ENCODE results near the gene MAST4.
A peak's percentile ranks its signal among the peaks of the same experiment; 100 is the strongest.

Gene MAST4

GRCh38 chr5:66960369-66961137 is 364.4 kb downstream of the MAST4 start:
- Histone ChIP-seq H3K4me3 (ENCODE audit: low read depth, low read length) (peak overlapping the region; percentile 46; the same call in 1 of the 2 replicates), H3K27ac (ENCODE audit: low read depth, low read length) (peak overlapping the region; percentile 80)

GRCh38 chr5:66963559-66963971 is 367.4 kb downstream of the MAST4 start:
- H3K4me1 ChIP-seq (ENCODE audit: control insufficient read depth, insufficient read depth, low read length) = peaks cover 40% of the 10 kb centered on the region
- H3K9ac ChIP-seq (ENCODE audit: low read depth, low read length) = peak overlapping the region; percentile 30; the same call in 1 of the 2 replicates
- H3K27me3 ChIP-seq (ENCODE audit: control insufficient read depth, insufficient read depth, low read length) = no peaks in the 10 kb centered on the region
- H3K9me3 ChIP-seq (ENCODE audit: control insufficient read depth, insufficient read depth, low read length) = no peaks in the 10 kb centered on the region
- H3K4me3 ChIP-seq (ENCODE audit: low read depth, low read length) = no peak overlapping the region
- H3K27ac ChIP-seq (ENCODE audit: low read depth, low read length) = peak overlapping the region; percentile 83
- no peaks in the 10 kb centered on the region for H3K36me3 ChIP-seq (ENCODE audit: control insufficient read depth, insufficient read depth, low read length)

More at GRCh38 chr5:66960369-66961137, 364.4 kb downstream of the MAST4 start:
- Histone ChIP-seq H3K36me3 (ENCODE audit: control insufficient read depth, insufficient read depth, low read length) (no peaks in the 10 kb centered on the region), H3K27me3 (ENCODE audit: control insufficient read depth, insufficient read depth, low read length) (no peaks in the 10 kb centered on the region), H3K9ac (ENCODE audit: low read depth, low read length) (no peak overlapping the region), H3K4me1 (ENCODE audit: control insufficient read depth, insufficient read depth, low read length) (peaks cover 54% of the 10 kb centered on the region), H3K9me3 (ENCODE audit: control insufficient read depth, insufficient read depth, low read length) (no peaks in the 10 kb centered on the region)

- H3K9ac ChIP-seq (ENCODE audit: low read depth, low read length) = no peak overlapping the region
- H3K27ac ChIP-seq (ENCODE audit: low read depth, low read length) = no peak overlapping the region
- H3K4me3 ChIP-seq (ENCODE audit: low read depth, low read length) = no peak overlapping the region
- no peaks in the 10 kb centered on the region for H3K36me3 ChIP-seq (ENCODE audit: control insufficient read depth, insufficient read depth, low read length)
- H3K27me3 ChIP-seq (ENCODE audit: control insufficient read depth, insufficient read depth, low read length) = no peaks in the 10 kb centered on the region
- peaks cover 12% of the 10 kb centered on the region for H3K4me1 ChIP-seq (ENCODE audit: control insufficient read depth, insufficient read depth, low read length)
- no peaks in the 10 kb centered on the region for H3K9me3 ChIP-seq (ENCODE audit: control insufficient read depth, insufficient read depth, low read length)
Observed at GRCh38 chr5:66966439-66966838, 370.2 kb downstream of the MAST4 start.

- Histone ChIP-seq H3K4me1 (ENCODE audit: control insufficient read depth, insufficient read depth, low read length) (peaks cover 12% of the 10 kb centered on the region), H3K27me3 (ENCODE audit: control insufficient read depth, insufficient read depth, low read length) (no peaks in the 10 kb centered on the region), H3K9me3 (ENCODE audit: control insufficient read depth, insufficient read depth, low read length) (no peaks in the 10 kb centered on the region), H3K36me3 (ENCODE audit: control insufficient read depth, insufficient read depth, low read length) (no peaks in the 10 kb centered on the region), H3K27ac (ENCODE audit: low read depth, low read length) (no peak overlapping the region), H3K9ac (ENCODE audit: low read depth, low read length) (no peak overlapping the region), H3K4me3 (ENCODE audit: low read depth, low read length) (no peak overlapping the region)
Observed at GRCh38 chr5:66967102-66967501, 370.9 kb downstream of the MAST4 start.

GRCh38 chr5:66967826-66968262 is 371.7 kb downstream of the MAST4 start:
- H3K27me3 ChIP-seq (ENCODE audit: control insufficient read depth, insufficient read depth, low read length) = no peaks in the 10 kb centered on the region
- H3K9me3 ChIP-seq (ENCODE audit: control insufficient read depth, insufficient read depth, low read length) = no peaks in the 10 kb centered on the region
- no peak overlapping the region for H3K9ac ChIP-seq (ENCODE audit: low read depth, low read length)
- H3K4me1 ChIP-seq (ENCODE audit: control insufficient read depth, insufficient read depth, low read length) = peaks cover 12% of the 10 kb centered on the region
- H3K4me3 ChIP-seq (ENCODE audit: low read depth, low read length) = no peak overlapping the region
- H3K36me3 ChIP-seq (ENCODE audit: control insufficient read depth, insufficient read depth, low read length) = no peaks in the 10 kb centered on the region
- H3K27ac ChIP-seq (ENCODE audit: low read depth, low read length) = no peak overlapping the region

GRCh38 chr5:66969484-66969883 is 373.3 kb downstream of the MAST4 start:
- Histone ChIP-seq H3K4me1 (ENCODE audit: control insufficient read depth, insufficient read depth, low read length) (no peaks in the 10 kb centered on the region), H3K27me3 (ENCODE audit: control insufficient read depth, insufficient read depth, low read length) (no peaks in the 10 kb centered on the region), H3K9me3 (ENCODE audit: control insufficient read depth, insufficient read depth, low read length) (no peaks in the 10 kb centered on the region), H3K9ac (ENCODE audit: low read depth, low read length) (no peak overlapping the region), H3K4me3 (ENCODE audit: low read depth, low read length) (no peak overlapping the region), H3K36me3 (ENCODE audit: control insufficient read depth, insufficient read depth, low read length) (no peaks in the 10 kb centered on the region), H3K27ac (ENCODE audit: low read depth, low read length) (no peak overlapping the region)

- no peaks in the 10 kb centered on the region for H3K9me3 ChIP-seq (ENCODE audit: control insufficient read depth, insufficient read depth, low read length)
- no peaks in the 10 kb centered on the region for H3K27me3 ChIP-seq (ENCODE audit: control insufficient read depth, insufficient read depth, low read length)
- no peak overlapping the region for H3K27ac ChIP-seq (ENCODE audit: low read depth, low read length)
- H3K4me3 ChIP-seq (ENCODE audit: low read depth, low read length) = no peak overlapping the region
- no peaks in the 10 kb centered on the region for H3K4me1 ChIP-seq (ENCODE audit: control insufficient read depth, insufficient read depth, low read length)
- no peak overlapping the region for H3K9ac ChIP-seq (ENCODE audit: low read depth, low read length)
- no peaks in the 10 kb centered on the region for H3K36me3 ChIP-seq (ENCODE audit: control insufficient read depth, insufficient read depth, low read length)
Observed at GRCh38 chr5:66969963-66970362, 373.8 kb downstream of the MAST4 start.

- Histone ChIP-seq H3K4me3 (ENCODE audit: low read depth, low read length) (no peak overlapping the region), H3K27ac (ENCODE audit: low read depth, low read length) (no peak overlapping the region), H3K9ac (ENCODE audit: low read depth, low read length) (no peak overlapping the region), H3K4me1 (ENCODE audit: control insufficient read depth, insufficient read depth, low read length) (no peaks in the 10 kb centered on the region), H3K36me3 (ENCODE audit: control insufficient read depth, insufficient read depth, low read length) (no peaks in the 10 kb centered on the region), H3K9me3 (ENCODE audit: control insufficient read depth, insufficient read depth, low read length) (no peaks in the 10 kb centered on the region), H3K27me3 (ENCODE audit: control insufficient read depth, insufficient read depth, low read length) (no peaks in the 10 kb centered on the region)
Observed at GRCh38 chr5:66972004-66972403, 375.8 kb downstream of the MAST4 start.

- Histone ChIP-seq H3K4me3 (ENCODE audit: low read depth, low read length) (no peak overlapping the region), H3K27ac (ENCODE audit: low read depth, low read length) (no peak overlapping the region), H3K4me1 (ENCODE audit: control insufficient read depth, insufficient read depth, low read length) (no peaks in the 10 kb centered on the region), H3K27me3 (ENCODE audit: control insufficient read depth, insufficient read depth, low read length) (no peaks in the 10 kb centered on the region), H3K36me3 (ENCODE audit: control insufficient read depth, insufficient read depth, low read length) (no peaks in the 10 kb centered on the region), H3K9me3 (ENCODE audit: control insufficient read depth, insufficient read depth, low read length) (no peaks in the 10 kb centered on the region), H3K9ac (ENCODE audit: low read depth, low read length) (no peak overlapping the region)
Observed at GRCh38 chr5:66974256-66974655, 378.1 kb downstream of the MAST4 start.

GRCh38 chr5:66976108-66976507 is 379.9 kb downstream of the MAST4 start:
- no peaks in the 10 kb centered on the region for H3K36me3 ChIP-seq (ENCODE audit: control insufficient read depth, insufficient read depth, low read length)
- no peak overlapping the region for H3K27ac ChIP-seq (ENCODE audit: low read depth, low read length)
- H3K4me3 ChIP-seq (ENCODE audit: low read depth, low read length) = no peak overlapping the region
- no peaks in the 10 kb centered on the region for H3K4me1 ChIP-seq (ENCODE audit: control insufficient read depth, insufficient read depth, low read length)
- H3K27me3 ChIP-seq (ENCODE audit: control insufficient read depth, insufficient read depth, low read length) = no peaks in the 10 kb centered on the region
- H3K9me3 ChIP-seq (ENCODE audit: control insufficient read depth, insufficient read depth, low read length) = no peaks in the 10 kb centered on the region
- H3K9ac ChIP-seq (ENCODE audit: low read depth, low read length) = no peak overlapping the region

- Histone ChIP-seq H3K9ac (ENCODE audit: low read depth, low read length) (no peak overlapping the region), H3K4me3 (ENCODE audit: low read depth, low read length) (no peak overlapping the region), H3K9me3 (ENCODE audit: control insufficient read depth, insufficient read depth, low read length) (no peaks in the 10 kb centered on the region), H3K4me1 (ENCODE audit: control insufficient read depth, insufficient read depth, low read length) (peaks cover 14% of the 10 kb centered on the region; the same call in 1 of the 2 replicates), H3K27ac (ENCODE audit: low read depth, low read length) (no peak overlapping the region), H3K36me3 (ENCODE audit: control insufficient read depth, insufficient read depth, low read length) (no peaks in the 10 kb centered on the region), H3K27me3 (ENCODE audit: control insufficient read depth, insufficient read depth, low read length) (no peaks in the 10 kb centered on the region)
Observed at GRCh38 chr5:66979738-66980137, 383.5 kb downstream of the MAST4 start.
